Psoas muscle (tissue), 8 donors: ENCODE data around the gene PDCD10. TPM values are rescaled to one million over a fixed set of nuclear protein-coding genes. Genes with fewer than 3 reads are reported as not detected.

Experiments
- ATAC-seq, 4 donors: fragments of 200-7000 bp; cut with Tn5 transposase; one replicate each; pipeline ENCODE4 v1.9.1; 2020; ENCODE audit warnings: moderate library complexity in 3 of 4, mild to moderate bottlenecking in 2 of 4
- DNase-seq, 2 donors: peaks; one replicate each; pipeline ENCODE4 v3.0.0-alpha.2; 2020
- H3K27ac ChIP-seq: fragments of 200-600 bp; one replicate; pipeline ENCODE4 v1.8.0; 2022
- H3K27me3 ChIP-seq, 3 donors: fragments of 200-600 bp in 1 of 3; one replicate each; pipeline versions ENCODE4 v1.6.1 to v1.8.0; 2013 to 2022; ENCODE audit warnings: low read length in 2 of 3, mild to moderate bottlenecking in 2 of 3, moderate library complexity in 1 of 3; ENCODE audit not compliant: insufficient read depth in 3 of 3
- H3K36me3 ChIP-seq, 2 donors: fragments of 200-600 bp in 1 of 2; one replicate each; pipeline versions ENCODE4 v1.6.1 to v1.8.0; 2013 to 2022; ENCODE audit warnings: low read depth in 1 of 2, mild to moderate bottlenecking in 1 of 2, moderate library complexity in 1 of 2; ENCODE audit not compliant: insufficient read depth in 1 of 2
- H3K4me1 ChIP-seq: fragments of 200-600 bp; one replicate; pipeline ENCODE4 v1.8.0; 2022
- H3K4me3 ChIP-seq: fragments of 200-600 bp; one replicate; pipeline ENCODE4 v1.8.0; 2022; ENCODE audit warnings: mild to moderate bottlenecking
- H3K9me3 ChIP-seq: fragments of 200-600 bp; one replicate; pipeline ENCODE4 v1.8.0; 2022
- CTCF ChIP-seq: fragments of 200-600 bp; IDR thresholded peaks from one replicate; pipeline ENCODE4 v1.8.0; 2022; ENCODE audit warnings: antibody characterized with exemption
- WGBS, 3 donors: extraction: QIAGEN DNeasy Blood & Tissue Kit; methylation state at CpG; one replicate each; pipeline versions ENCODE4 v1.1.6 to v1.1.7; 2013; 5-methylcytosine and 5-hydroxymethylcytosine counted together
- intact Hi-C, 2 donors: fragments of 100-400 bp; cut with DNase I; formaldehyde crosslinking; loops; one replicate each; pipeline versions ENCODE4 v1.11.0 to v1.14.2; 2022
- polyA plus RNA-seq, 3 donors: library from polyadenylated mRNA; stranded (reverse); fragments of 200-250 nt; gene quantifications; one replicate each; pipeline ENCODE4 v1.2.3, GENCODE V29; 2013
- total RNA-seq, 4 donors: library from RNA; stranded (reverse); fragmentation: NEBNext Ultra II Directional in 2 of 4; extraction: Animal tissue kit (Norgen Biotek cat#: 25700) in 2 of 4; gene quantifications; one replicate each; pipeline versions ENCODE4 v1.2.1 to v1.2.4, GENCODE V29; 2021 to 2023
- donor health status: healthy with polysubstance abuse.
- donor health status: DM: no; HTN: no; CAD: no; lungs with moderate emphysema.
- donor health status: Bipolar disorder and iron deficiency.
- donor health status: healthy.
- donor health status: DM: yes; HTN: yes; CAD: no.
- donor health status: DM: no; HTN: no; CAD: no.
- donor health status: DM: no; HTN: no; CAD: no.
- donor health status: DM: yes; HTN: yes; CAD: no.

Gene PDCD10
- total and polyA plus RNA-seq, 7 donors = 16.4 to 47.9 (median 23.6) TPM

GRCh38 chr3:167742338-167742737, 7.6 kb upstream of the PDCD10 start:
- intact Hi-C loops = no loop called here
- WGBS, 3 donors = 86 to 90% (median 88%) methylated on average over 2 of the region's 2 CpGs

GRCh38 chr3:167740961-167741587, 6.4 kb upstream of the PDCD10 start:
- WGBS, 3 donors = 64 to 69% (median 65%) methylated on average over 2 of the region's 2 CpGs
- ATAC-seq (no peak), DNase-seq (no peak)
- H3K27me3 ChIP-seq = no peaks in the 10 kb centered on the region
- no peaks in the 10 kb centered on the region for H3K36me3 ChIP-seq
- peaks cover 2% of the 10 kb centered on the region for H3K4me1 ChIP-seq
- H3K4me3 ChIP-seq = no peak overlapping the region
- no peaks in the 10 kb centered on the region for H3K9me3 ChIP-seq
- TF ChIP-seq CTCF = no peak
- intact Hi-C loops = no loop called here
- no peak overlapping the region for H3K27ac ChIP-seq

More at GRCh38 chr3:167742338-167742737, 7.6 kb upstream of the PDCD10 start:
- ATAC-seq (no peak), DNase-seq (no peak)
- H3K4me1 ChIP-seq = no peaks in the 10 kb centered on the region
- H3K27me3 ChIP-seq = no peaks in the 10 kb centered on the region
- no peak for TF ChIP-seq CTCF
- no peaks in the 10 kb centered on the region for H3K36me3 ChIP-seq
- H3K4me3 ChIP-seq = no peak overlapping the region
- H3K27ac ChIP-seq = no peak overlapping the region
- H3K9me3 ChIP-seq = no peaks in the 10 kb centered on the region

GRCh38 chr3:167739190-167739810, 4.6 kb upstream of the PDCD10 start:
- TF ChIP-seq CTCF = no peak
- no peak overlapping the region for H3K27ac ChIP-seq
- ATAC-seq = no peak
- no peaks in the 10 kb centered on the region for H3K36me3 ChIP-seq
- intact Hi-C loops = loop anchor here in 1 of 2 donors (5.0 to 10.0 kb wide), 2 partner anchors 73 to 296 kb away; no protein-coding TSS in a partner anchor
- 92 to 95% (median 94%) methylated on average over 4 of the region's 4 CpGs for WGBS, 3 donors
- H3K4me1 ChIP-seq = peaks cover 5% of the 10 kb centered on the region
- no peaks in the 10 kb centered on the region for H3K27me3 ChIP-seq
- H3K9me3 ChIP-seq = no peaks in the 10 kb centered on the region
- no peak for DNase-seq
- no peak overlapping the region for H3K4me3 ChIP-seq

DNA sequence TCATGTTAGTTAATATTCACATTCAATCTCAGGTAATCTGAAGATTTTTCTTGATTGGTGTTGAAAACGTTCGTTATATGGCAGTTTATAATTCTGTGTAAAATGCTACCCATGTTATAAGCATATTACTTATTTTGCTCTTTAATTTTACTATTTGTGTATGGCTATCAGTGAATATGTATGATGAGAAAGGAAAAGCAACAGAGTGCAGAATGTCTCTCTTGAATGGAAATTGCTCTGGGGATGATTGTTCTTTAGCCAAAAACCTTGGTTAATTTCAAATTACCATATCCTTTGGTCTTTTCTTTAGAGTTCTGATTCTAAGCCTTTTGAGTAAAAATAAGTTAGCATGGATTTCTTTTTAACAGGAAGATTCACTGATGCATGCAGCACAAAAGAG, 3.3 kb upstream of the PDCD10 start:
- intact Hi-C loops = loop anchor here in 1 of 2 donors (5.0 to 10.0 kb wide), 2 partner anchors 74 to 297 kb away; no protein-coding TSS in a partner anchor
- 70 to 78% (median 76%) methylated on average over 2 of the region's 2 CpGs for WGBS, 3 donors
- TF ChIP-seq CTCF = no peak
- no peaks in the 10 kb centered on the region for H3K27me3 ChIP-seq
- H3K4me3 ChIP-seq = no peak overlapping the region
- H3K36me3 ChIP-seq = no peaks in the 10 kb centered on the region
- ATAC-seq (no peak), DNase-seq (no peak)
- H3K4me1 ChIP-seq = peaks cover 13% of the 10 kb centered on the region
- no peaks in the 10 kb centered on the region for H3K9me3 ChIP-seq
- no peak overlapping the region for H3K27ac ChIP-seq
